ENCODE measurements around the gene LATS2. TPM values are rescaled to one million over a fixed set of nuclear protein-coding genes. Genes with fewer than 3 reads are reported as not detected.
A peak's percentile ranks its signal among the peaks of the same experiment; 100 is the strongest.
"Not testable (repeated sequence)": the region's sequence is repeated elsewhere in the genome, so short reads cannot be mapped to it uniquely, and the experiment has no call there.

LATS2 gene
- total RNA-seq, 2 donors from 2014 or later = 3.7 to 11.3 TPM

DNA sequence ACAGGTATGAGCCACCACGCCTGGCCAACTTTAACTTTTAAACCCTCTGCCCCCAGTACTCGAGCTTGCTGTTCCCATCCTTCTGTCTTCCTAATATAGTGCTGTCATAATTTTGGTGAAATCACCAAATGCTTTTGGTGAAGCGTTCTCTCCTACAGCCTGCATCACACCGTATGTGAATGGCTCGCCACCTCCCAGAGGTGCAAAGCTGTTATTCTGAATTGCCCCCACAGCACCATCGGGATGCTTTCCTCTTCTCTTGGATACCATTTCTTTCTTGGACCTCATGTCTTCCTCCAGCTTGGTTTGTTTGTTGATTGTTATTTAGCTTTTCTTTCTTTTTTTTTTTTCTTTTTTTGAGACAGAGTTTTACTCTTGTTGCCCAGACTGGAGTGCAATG lies 105.9 kb downstream of the LATS2 start:
- TF ChIP-seq, protein P1, sequence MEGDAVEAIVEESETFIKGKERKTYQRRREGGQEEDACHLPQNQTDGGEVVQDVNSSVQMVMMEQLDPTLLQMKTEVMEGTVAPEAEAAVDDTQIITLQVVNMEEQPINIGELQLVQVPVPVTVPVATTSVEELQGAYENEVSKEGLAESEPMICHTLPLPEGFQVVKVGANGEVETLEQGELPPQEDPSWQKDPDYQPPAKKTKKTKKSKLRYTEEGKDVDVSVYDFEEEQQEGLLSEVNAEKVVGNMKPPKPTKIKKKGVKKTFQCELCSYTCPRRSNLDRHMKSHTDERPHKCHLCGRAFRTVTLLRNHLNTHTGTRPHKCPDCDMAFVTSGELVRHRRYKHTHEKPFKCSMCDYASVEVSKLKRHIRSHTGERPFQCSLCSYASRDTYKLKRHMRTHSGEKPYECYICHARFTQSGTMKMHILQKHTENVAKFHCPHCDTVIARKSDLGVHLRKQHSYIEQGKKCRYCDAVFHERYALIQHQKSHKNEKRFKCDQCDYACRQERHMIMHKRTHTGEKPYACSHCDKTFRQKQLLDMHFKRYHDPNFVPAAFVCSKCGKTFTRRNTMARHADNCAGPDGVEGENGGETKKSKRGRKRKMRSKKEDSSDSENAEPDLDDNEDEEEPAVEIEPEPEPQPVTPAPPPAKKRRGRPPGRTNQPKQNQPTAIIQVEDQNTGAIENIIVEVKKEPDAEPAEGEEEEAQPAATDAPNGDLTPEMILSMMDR (IDR thresholded peaks at IDR 0.05) = no peak
- Histone ChIP-seq H3K4me1 (no peaks in the 10 kb centered on the region), H3K9me3 (no peaks in the 10 kb centered on the region), H3K27ac (no peak overlapping the region), H3K36me3 (no peaks in the 10 kb centered on the region), H3K27me3 (no peaks in the 10 kb centered on the region), H3K4me3 (no peak overlapping the region), H3K9ac (ENCODE audit: low read depth in 2 of 2, low read length in 2 of 2) (no peak overlapping the region)
- intact Hi-C loops (cut with DNase I) = no loop called here
- no peak for DNase-seq

DNA sequence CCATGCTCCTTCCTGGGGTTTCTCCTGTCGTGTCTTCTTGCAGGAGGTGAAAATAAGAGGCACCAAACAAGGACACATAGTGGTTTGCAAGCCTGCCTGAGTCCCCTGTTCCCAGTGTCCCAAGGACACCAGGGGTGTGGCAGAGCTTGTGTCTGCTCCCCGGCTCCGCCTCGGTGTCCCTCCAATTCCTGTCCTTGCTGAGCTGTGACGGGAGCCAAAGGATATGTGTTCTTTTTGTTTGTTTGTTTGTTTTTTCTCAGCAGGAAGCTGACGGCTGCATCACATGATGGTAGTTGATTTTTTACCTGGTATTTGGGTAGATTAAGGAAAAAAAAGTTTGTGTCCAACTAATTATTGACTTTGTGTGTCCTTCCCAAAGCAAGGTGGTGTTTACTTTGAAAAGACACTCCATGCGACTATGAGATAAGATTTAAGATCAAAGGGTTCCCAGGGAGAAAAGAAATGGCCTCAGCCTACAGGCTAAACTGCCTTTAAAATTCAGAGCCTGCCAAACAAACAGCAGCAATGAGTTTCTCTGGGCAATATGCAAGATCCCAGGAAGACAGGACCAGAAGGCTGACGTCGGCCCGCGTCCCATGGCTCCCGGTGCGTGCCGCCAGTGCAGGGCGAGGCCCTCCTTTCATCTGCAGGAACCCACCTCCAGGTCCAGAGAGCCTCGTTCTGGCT lies 108.0 kb downstream of the LATS2 start:
- Histone ChIP-seq H3K27me3 (no peaks in the 10 kb centered on the region), H3K27ac (no peak overlapping the region), H3K9ac (ENCODE audit: low read depth in 2 of 2, low read length in 2 of 2) (no peak overlapping the region), H3K36me3 (no peaks in the 10 kb centered on the region), H3K9me3 (no peaks in the 10 kb centered on the region), H3K4me1 (no peaks in the 10 kb centered on the region), H3K4me3 (no peak overlapping the region)
- DNase-seq = no peak
- intact Hi-C loops (cut with DNase I) = no loop called here
- TF ChIP-seq, protein P1 (IDR thresholded peaks at IDR 0.05) = no peak

DNA sequence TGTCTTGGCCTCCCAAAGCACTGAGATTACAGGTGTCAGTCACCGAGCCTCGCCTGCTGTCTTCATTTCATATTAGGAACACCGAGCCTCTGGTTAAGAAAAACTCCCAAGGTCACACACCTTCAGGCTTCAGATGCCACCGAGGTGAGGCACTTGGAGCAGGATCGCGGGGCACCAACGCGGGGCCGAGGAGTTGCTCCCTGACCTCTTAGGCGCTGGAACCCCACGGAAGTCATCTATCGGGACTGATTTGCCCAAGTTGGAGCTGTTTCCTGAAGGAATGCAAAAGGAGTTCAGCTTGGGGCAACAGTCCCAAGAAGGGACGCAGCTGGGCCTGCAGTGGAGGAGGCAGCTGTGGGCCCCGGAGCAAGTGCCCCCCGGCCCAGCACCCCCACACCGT lies 108.5 kb downstream of the LATS2 start:
- TF ChIP-seq, protein P1 (IDR thresholded peaks at IDR 0.05) = no peak
- H3K4me1 ChIP-seq = no peaks in the 10 kb centered on the region
- H3K27ac ChIP-seq = no peak overlapping the region
- intact Hi-C loops (cut with DNase I) = no loop called here
- H3K9ac ChIP-seq (ENCODE audit: low read depth in 2 of 2, low read length in 2 of 2) = no peak overlapping the region
- no peaks in the 10 kb centered on the region for H3K27me3 ChIP-seq
- no peak overlapping the region for H3K4me3 ChIP-seq
- H3K36me3 ChIP-seq = no peaks in the 10 kb centered on the region
- H3K9me3 ChIP-seq = no peaks in the 10 kb centered on the region
- DNase-seq = no peak

GRCh38 chr13:20948001-20948400 lies 113.4 kb downstream of the LATS2 start:
- H3K9me3 ChIP-seq; H3K27ac ChIP-seq; H3K4me1 ChIP-seq; DNase-seq; H3K9ac ChIP-seq (ENCODE audit: low read depth in 2 of 2, low read length in 2 of 2); H3K4me3 ChIP-seq; H3K27me3 ChIP-seq; H3K36me3 ChIP-seq: not testable (repeated sequence)
- intact Hi-C loops (cut with DNase I) = loop anchor here (10.0 kb wide), 2 partner anchors 187 to 517 kb away; no protein-coding TSS in a partner anchor

- H3K27ac ChIP-seq = no peak overlapping the region
- intact Hi-C loops (cut with DNase I) = loop anchor here (10.0 kb wide), 2 partner anchors 189 to 519 kb away; no protein-coding TSS in a partner anchor
- no peak overlapping the region for H3K4me3 ChIP-seq
- H3K9ac ChIP-seq (ENCODE audit: low read depth in 2 of 2, low read length in 2 of 2) = no peak overlapping the region
- H3K27me3 ChIP-seq = no peaks in the 10 kb centered on the region
- H3K36me3 ChIP-seq = no peaks in the 10 kb centered on the region
- H3K4me1 ChIP-seq = no peaks in the 10 kb centered on the region
- no peaks in the 10 kb centered on the region for H3K9me3 ChIP-seq
- TF ChIP-seq, protein P1 (IDR thresholded peaks at IDR 0.05) = no peak
- peak; percentile 18 for DNase-seq
Observed at GRCh38 chr13:20945952-20946383, 115.4 kb downstream of the LATS2 start.

- Histone ChIP-seq H3K27ac (peak overlapping the region; percentile 65), H3K27me3 (no peaks in the 10 kb centered on the region), H3K4me1 (peaks cover 5% of the 10 kb centered on the region), H3K36me3 (no peaks in the 10 kb centered on the region), H3K9ac (ENCODE audit: low read depth in 2 of 2, low read length in 2 of 2) (peak overlapping the region; percentile 28 to 32), H3K9me3 (no peaks in the 10 kb centered on the region), H3K4me3 (peak overlapping the region; percentile 12)
- peak; percentile 20 for DNase-seq
- intact Hi-C loops (cut with DNase I) = loop anchor here (5.0 to 10.0 kb wide), 3 partner anchors 192 to 522 kb away; no protein-coding TSS in a partner anchor
- TF ChIP-seq, protein P1 (IDR thresholded peaks at IDR 0.05) = no peak
Observed at GRCh38 chr13:20942938-20943559, 118.3 kb downstream of the LATS2 start.

GRCh38 chr13:20940511-20940910 lies 120.9 kb downstream of the LATS2 start:
- not testable (repeated sequence) for H3K4me3 ChIP-seq; H3K27me3 ChIP-seq; H3K27ac ChIP-seq; DNase-seq; H3K4me1 ChIP-seq; H3K9me3 ChIP-seq; H3K9ac ChIP-seq (ENCODE audit: low read depth in 2 of 2, low read length in 2 of 2); H3K36me3 ChIP-seq
- intact Hi-C loops (cut with DNase I) = loop anchor here (5.0 to 10.0 kb wide), 3 partner anchors 194 to 524 kb away; no protein-coding TSS in a partner anchor
